ENCODE data around the gene CRISP3. TPM values are rescaled to one million over a fixed set of nuclear protein-coding genes. Genes with fewer than 3 reads are reported as not detected.
"Not testable (repeated sequence)": the region's sequence is repeated elsewhere in the genome, so short reads cannot be mapped to it uniquely, and the experiment has no call there.

Gene CRISP3
- total RNA-seq, 1 experiment from 2014 or later: 0.79 TPM

DNA sequence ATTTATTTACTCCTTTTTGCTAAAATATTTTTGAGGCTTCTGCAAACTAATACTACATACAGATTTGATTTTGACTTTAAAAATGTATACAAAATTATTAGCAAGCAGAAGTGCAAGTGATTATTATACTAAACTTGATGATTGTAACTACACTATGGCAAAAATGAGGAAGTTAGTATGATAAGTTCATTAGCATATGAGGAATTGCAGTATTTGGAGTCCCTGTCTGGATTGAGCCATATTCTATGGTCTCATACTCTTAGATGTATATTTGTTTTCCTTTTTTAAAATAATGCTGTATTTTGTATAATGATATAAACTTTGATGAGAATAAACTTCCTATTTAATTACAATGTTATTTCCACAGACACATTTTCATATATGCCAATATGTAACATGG, 13.9 kb downstream of the CRISP3 start:
- intact Hi-C loops (cut with micrococcal nuclease; ENCODE audit: unreplicated experiment): no loop called here
- TF ChIP-seq EZH2 (IDR thresholded peaks at IDR 0.05; ENCODE audit: low read depth): no peak
- TF ChIP-seq, protein P1, sequence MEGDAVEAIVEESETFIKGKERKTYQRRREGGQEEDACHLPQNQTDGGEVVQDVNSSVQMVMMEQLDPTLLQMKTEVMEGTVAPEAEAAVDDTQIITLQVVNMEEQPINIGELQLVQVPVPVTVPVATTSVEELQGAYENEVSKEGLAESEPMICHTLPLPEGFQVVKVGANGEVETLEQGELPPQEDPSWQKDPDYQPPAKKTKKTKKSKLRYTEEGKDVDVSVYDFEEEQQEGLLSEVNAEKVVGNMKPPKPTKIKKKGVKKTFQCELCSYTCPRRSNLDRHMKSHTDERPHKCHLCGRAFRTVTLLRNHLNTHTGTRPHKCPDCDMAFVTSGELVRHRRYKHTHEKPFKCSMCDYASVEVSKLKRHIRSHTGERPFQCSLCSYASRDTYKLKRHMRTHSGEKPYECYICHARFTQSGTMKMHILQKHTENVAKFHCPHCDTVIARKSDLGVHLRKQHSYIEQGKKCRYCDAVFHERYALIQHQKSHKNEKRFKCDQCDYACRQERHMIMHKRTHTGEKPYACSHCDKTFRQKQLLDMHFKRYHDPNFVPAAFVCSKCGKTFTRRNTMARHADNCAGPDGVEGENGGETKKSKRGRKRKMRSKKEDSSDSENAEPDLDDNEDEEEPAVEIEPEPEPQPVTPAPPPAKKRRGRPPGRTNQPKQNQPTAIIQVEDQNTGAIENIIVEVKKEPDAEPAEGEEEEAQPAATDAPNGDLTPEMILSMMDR (conservative IDR thresholded peaks at IDR 0.05): no peak
- Histone ChIP-seq H4K20me1 (ENCODE audit: insufficient read depth) (no peaks in the 10 kb centered on the region), H3K4me2 (no peak overlapping the region), H3K4me3 (no peak overlapping the region), H3K79me2 (ENCODE audit: low read depth) (no peaks in the 10 kb centered on the region), H3F3A (ENCODE audit: insufficient read depth, low read depth) (no peaks in the 10 kb centered on the region), H3K36me3 (ENCODE audit: low read depth) (no peaks in the 10 kb centered on the region), H3K27me3 (ENCODE audit: insufficient read depth, low read depth) (no peaks in the 10 kb centered on the region), H3K27ac (no peak overlapping the region), H2AFZ (no peak overlapping the region), H3K9me3 (ENCODE audit: insufficient read depth, low read depth) (no peaks in the 10 kb centered on the region), H3K4me1 (replicated peaks; ENCODE audit: insufficient read depth) (no peaks in the 10 kb centered on the region), H3K9me2 (ENCODE audit: insufficient read depth) (no peaks in the 10 kb centered on the region)
- DNase-seq: no peak
- ChIA-PET CTCF (no interaction called here), POLR2A (ENCODE audit: unreplicated experiment) (no interaction called here)
- no TSS peak for BruUV-seq (replicated peaks)

DNA sequence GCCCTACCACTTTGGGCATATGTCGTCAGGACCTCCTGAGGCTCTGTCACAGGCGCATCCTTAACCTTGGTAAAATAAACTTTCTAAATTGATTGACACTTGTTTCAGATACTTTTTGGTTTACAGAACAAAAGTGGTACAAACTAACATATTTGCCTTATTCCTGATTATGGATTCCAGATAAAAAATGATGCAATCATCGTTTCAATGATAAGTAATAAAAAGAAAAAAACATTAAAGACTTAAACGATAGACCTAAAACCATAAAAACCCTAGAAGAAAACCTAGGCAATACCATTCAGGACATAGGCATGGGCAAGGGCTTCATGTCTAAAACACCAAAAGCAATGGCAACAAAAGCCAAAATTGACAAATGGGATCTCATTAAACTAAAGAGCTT, 20.3 kb downstream of the CRISP3 start:
- H3K4me3 ChIP-seq; H4K20me1 ChIP-seq (ENCODE audit: insufficient read depth); H3K27me3 ChIP-seq (ENCODE audit: insufficient read depth, low read depth); POLR2A ChIA-PET (ENCODE audit: unreplicated experiment); BruUV-seq (replicated peaks); H3K4me1 ChIP-seq (replicated peaks; ENCODE audit: insufficient read depth); H3K4me2 ChIP-seq; H3K9me2 ChIP-seq (ENCODE audit: insufficient read depth); intact Hi-C loops (cut with micrococcal nuclease; ENCODE audit: unreplicated experiment); DNase-seq; H3K27ac ChIP-seq; CTCF ChIA-PET; H3K36me3 ChIP-seq (ENCODE audit: low read depth); H3K79me2 ChIP-seq (ENCODE audit: low read depth); H3F3A ChIP-seq (ENCODE audit: insufficient read depth, low read depth); H2AFZ ChIP-seq; H3K9me3 ChIP-seq (ENCODE audit: insufficient read depth, low read depth): not testable (repeated sequence)

DNA sequence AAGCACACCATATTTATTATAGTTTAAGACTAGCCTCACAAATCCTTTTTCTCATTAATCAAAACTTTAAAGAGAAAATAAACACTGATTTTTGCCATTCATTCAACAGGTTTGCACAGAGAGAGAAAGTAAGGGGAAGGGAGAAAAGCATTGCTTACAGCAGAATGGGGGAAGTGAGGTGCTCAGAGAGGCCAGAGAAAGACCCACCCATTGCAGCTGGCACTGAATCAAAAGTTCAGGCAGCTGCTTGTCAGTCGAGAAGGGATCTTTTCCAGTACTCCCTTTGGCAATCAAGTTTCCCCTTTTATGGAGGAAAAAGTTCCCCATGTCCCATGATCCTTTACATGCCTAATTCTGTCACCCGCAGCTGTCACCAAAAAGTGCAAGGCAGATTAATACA, 22.9 kb downstream of the CRISP3 start:
- CTCF ChIA-PET: no interaction called here
- POLR2A ChIA-PET (ENCODE audit: unreplicated experiment): no interaction called here
- no peaks in the 10 kb centered on the region for H3K9me2 ChIP-seq (ENCODE audit: insufficient read depth)

DNA sequence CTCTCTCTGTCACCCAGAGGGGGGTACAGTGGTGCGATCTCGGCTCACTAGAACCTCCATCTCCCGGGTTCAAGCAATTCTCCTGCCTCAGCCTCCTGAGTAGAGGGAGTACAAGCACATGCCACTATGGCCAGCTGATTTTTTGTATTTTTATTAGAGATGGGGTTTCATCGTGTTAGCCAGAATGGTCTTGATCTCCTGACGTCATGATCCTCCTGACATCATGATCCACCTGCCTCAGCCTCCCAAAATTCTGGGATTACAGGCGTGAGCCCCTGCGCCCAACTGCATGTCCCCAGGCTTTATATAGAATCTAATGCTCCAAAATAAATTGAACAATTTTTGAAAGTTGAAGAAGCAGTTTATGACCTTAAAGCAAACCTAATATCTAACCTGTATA, 23.8 kb downstream of the CRISP3 start:
- DNase-seq: no peak
- Histone ChIP-seq H3K79me2 (ENCODE audit: low read depth) (no peaks in the 10 kb centered on the region), H3K4me1 (replicated peaks; ENCODE audit: insufficient read depth) (no peaks in the 10 kb centered on the region), H3K9me2 (ENCODE audit: insufficient read depth) (no peaks in the 10 kb centered on the region; the same call in 1 of the 2 replicates), H3K9me3 (ENCODE audit: insufficient read depth, low read depth) (no peaks in the 10 kb centered on the region), H3K36me3 (ENCODE audit: low read depth) (no peaks in the 10 kb centered on the region), H3K4me3 (no peak overlapping the region), H3K4me2 (no peak overlapping the region), H3F3A (ENCODE audit: insufficient read depth, low read depth) (no peaks in the 10 kb centered on the region), H3K27me3 (ENCODE audit: insufficient read depth, low read depth) (no peaks in the 10 kb centered on the region), H3K27ac (no peak overlapping the region), H2AFZ (no peak overlapping the region), H4K20me1 (ENCODE audit: insufficient read depth) (no peaks in the 10 kb centered on the region)
- POLR2A ChIA-PET (ENCODE audit: unreplicated experiment): no interaction called here
- CTCF ChIA-PET: no interaction called here
- intact Hi-C loops (cut with micrococcal nuclease; ENCODE audit: unreplicated experiment): no loop called here
- BruUV-seq (replicated peaks): no TSS peak
- TF ChIP-seq, protein P1 (conservative IDR thresholded peaks at IDR 0.05): no peak
- TF ChIP-seq EZH2 (IDR thresholded peaks at IDR 0.05; ENCODE audit: low read depth): no peak

More for the DNA sequence above, 22.9 kb downstream of the CRISP3 start:
- Histone ChIP-seq H3F3A (ENCODE audit: insufficient read depth, low read depth) (no peaks in the 10 kb centered on the region), H3K4me3 (no peak overlapping the region), H3K4me1 (replicated peaks; ENCODE audit: insufficient read depth) (no peaks in the 10 kb centered on the region), H3K79me2 (ENCODE audit: low read depth) (no peaks in the 10 kb centered on the region), H3K27me3 (ENCODE audit: insufficient read depth, low read depth) (no peaks in the 10 kb centered on the region), H2AFZ (no peak overlapping the region), H3K27ac (no peak overlapping the region), H3K36me3 (ENCODE audit: low read depth) (no peaks in the 10 kb centered on the region), H4K20me1 (ENCODE audit: insufficient read depth) (no peaks in the 10 kb centered on the region), H3K4me2 (no peak overlapping the region), H3K9me3 (ENCODE audit: insufficient read depth, low read depth) (no peaks in the 10 kb centered on the region)
- BruUV-seq (replicated peaks): no TSS peak
- no peak for DNase-seq
- TF ChIP-seq EZH2 (IDR thresholded peaks at IDR 0.05; ENCODE audit: low read depth): no peak
- TF ChIP-seq, protein P1 (conservative IDR thresholded peaks at IDR 0.05): no peak
- intact Hi-C loops (cut with micrococcal nuclease; ENCODE audit: unreplicated experiment): no loop called here
